Posterior cingulate gyrus (tissue), 11 donors: ENCODE measurements around the gene TCERG1L.

Experiments
- DNase-seq, 10 donors: peaks; one replicate each; pipeline versions ENCODE4 v3.0.0 to v3.0.0-alpha.2; 2020 to 2021; ENCODE audit warnings: mixed read lengths in 3 of 10
- intact Hi-C: fragments of 100-400 bp; cut with DNase I; formaldehyde crosslinking; loops from one replicate; pipeline ENCODE4 v1.15.1; 2023

TCERG1L gene

DNA sequence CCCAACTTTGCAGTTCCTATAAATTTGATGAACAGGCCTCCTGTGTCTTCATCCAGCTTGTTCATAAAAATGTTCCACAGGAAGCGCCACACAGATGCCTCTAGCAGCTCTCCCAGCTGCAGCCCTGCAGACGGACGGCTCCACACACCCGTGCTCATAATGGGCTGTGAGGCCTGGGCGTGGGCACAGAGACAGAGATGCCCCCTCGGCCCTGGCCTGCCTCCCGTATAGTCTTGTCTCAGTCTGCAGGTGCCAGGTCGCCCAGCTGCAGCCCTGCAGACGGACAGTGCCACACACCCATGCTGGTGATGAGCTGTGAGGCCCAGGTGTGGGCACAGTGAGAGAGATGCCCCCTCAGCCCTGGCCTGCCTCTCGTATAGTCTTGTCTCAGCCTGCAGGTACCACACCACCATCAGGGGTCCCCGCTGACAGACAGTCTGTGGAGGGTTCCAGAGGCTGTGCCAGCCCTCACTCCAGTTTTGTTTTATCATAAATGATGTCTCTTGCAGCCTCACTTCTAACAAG lies 189.9 kb downstream of the TCERG1L start:
- intact Hi-C loops, result no loop called here
- DNase-seq, result peak in 3 of 10 donors; percentile 27 to 67 (median 64)

DNA sequence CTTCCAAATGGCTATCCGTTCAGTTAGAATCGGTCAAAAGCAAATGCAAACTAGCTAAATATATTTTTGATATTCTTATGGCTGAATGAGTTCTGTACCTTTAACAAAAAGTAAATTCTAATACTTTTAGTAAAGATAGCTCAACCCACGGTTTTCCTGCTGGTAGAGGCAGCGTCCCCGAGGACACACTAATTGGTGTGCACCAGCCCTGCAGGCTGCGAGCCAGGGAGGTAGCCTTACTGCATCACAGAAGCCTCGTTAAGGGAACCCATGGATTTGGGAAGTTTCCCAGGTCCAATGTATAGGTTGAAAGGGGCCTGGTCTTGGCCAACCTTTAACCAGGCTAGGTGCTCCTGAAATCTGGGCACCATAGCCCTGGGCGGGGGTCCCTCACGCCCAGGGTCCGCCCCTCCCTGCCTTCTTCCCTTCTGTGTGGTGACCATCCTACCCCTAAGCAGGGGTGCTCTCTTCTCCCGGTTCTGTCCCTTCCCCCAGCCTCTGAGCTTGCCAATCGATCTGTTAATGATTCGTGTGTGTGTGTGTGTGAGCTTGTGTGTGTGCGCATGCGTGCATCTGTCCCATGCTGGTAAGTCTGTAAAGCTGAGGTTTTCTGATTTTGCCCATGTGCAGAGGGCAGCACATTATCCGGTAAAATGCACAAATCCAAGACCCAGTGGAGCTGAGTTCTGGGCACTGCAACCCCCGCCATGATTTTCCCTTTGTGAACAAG lies 191.7 kb downstream of the TCERG1L start:
- intact Hi-C loops, result no loop called here
- peak in 3 of 10 donors; percentile 40 to 69 (median 52) for DNase-seq

DNA sequence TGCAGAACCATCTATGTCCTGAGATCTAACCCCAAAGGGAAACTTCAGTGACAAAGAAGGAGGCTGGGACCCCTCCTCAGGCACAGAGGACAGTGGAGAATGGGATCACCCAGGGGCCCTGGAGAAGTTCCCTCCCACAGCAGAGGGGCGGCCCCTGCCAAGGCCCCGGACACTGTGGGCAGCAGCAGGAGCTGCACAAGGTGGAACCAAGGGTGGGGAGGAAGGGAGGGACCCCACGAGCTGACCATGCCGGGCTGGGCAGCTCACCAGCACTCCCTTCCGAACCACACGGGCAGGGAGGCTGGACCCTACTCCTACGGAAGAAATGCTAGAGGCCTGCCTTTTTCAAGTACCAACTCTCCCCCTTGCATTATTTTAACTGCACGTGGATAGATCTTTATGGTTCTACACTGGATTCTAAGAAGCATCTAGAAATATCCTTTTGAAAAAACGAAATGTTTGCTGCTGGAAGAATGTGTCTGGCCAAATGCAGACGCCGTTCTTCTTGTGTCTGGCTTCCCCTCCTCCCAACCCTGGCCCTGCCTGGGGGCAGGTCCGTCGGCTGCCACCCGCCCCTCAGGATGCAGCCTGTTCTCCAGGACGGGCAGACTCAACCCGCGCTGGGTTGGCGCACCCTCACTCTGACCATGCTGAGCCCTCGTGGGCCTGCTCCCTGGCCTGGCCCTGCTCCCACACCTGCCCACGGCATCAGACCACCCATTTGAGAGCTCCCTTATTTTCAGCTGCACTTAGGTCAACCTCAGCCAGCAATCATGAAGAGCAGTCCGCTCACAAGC lies 193.9 kb downstream of the TCERG1L start:
- intact Hi-C loops, result no loop called here
- DNase-seq, result peak in 3 of 10 donors; percentile 33 to 68 (median 64)

DNA sequence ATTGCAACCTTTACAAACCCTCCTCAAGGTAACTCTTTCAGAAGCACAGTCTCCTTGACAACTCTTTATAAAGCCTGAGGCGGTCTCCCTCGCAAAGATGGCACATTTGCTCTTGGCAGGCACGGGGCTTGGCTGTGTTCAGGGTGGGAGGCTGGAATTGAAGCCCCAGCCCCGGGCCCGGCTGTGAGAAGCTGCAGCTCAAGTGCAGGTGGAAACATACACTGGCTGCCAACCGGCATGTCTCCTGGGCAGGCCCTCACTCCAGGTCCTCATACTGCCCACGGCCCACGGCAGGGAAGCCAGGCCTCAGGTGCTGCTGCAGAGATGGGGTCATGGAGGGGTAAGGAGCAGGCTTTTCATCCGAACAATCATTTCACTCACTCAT lies 194.5 kb downstream of the TCERG1L start:
- DNase-seq, result peak in 3 of 10 donors; percentile 57 to 60 (median 59)
- intact Hi-C loops, result no loop called here

DNA sequence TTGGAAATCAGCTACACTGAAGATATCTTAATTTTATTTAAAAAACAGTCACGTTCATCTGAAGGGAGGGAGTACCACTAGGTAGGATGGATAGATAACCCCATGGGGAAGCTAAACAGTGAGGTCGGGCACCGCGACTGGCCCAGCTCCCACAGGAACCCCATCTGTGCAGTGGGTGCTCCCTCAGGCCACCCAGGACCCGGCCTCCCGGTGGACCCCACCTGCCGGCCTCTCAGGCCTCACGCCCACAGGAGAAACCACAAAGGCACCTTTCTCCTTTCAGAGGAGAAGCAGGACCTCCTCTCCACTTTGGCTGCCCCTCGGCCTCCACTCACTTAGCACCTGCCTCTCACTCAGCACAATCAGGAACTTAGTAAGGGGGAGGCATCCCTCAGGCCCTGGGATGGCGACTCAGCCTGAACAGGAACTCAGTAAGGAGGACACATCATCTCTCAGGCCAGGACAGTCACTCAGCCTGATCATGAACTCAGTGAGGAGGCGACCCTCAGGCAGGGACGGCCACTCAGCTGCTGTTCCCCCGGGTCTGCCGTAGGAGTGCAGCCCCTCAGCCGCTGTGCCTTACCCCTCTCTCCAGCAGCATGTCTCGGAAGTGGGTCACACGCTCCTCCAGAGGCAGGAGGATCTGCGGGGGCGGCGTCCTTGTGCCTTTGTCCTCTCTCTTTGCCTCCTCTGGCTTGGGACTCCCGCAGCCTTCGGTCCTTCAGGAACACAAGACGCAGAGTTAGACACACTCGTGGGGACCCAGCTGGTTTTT lies 195.1 kb downstream of the TCERG1L start:
- peak in 3 of 10 donors; percentile 55 to 80 (median 76) for DNase-seq
- intact Hi-C loops, result no loop called here

DNA sequence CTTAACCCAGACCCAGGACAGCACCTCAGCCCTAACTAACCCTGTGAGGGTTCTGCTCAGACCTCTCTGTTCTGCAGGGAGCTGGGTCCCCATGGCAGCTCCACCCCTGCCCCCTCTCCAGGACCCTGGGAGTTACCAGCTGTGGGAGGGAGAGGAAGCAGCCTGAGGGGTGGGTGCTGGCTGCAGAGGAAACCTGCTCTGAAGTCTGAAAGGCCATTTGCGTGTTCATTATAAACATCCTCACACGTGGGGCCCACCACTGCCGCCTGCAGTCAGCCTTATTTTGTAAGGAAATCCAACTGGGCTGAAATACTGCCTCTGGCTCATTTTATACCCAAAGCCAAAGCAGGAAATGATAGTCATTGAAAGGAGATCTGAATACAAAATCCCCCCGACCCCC lies 195.7 kb downstream of the TCERG1L start:
- intact Hi-C loops, result no loop called here
- DNase-seq, result peak in 3 of 10 donors; percentile 39 to 65 (median 46)

DNA sequence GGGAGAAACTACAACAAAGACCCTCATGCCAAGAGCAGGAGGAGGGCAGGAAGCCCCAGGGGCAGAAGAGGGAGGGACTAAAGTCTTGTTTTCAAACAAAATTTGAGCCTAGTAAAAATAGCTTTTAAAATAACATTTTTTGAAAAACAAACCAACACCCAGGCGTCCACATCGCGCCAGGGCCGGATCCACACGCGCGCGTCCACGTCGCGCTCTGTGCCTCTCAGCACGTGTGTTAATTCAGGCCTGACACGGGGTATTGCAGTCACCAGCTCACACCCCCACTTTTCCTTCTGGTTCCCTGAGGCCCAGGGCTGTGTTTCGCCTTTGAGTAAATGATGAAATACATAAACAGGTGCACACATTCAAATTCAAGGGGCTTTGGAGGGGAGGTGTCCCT lies 196.2 kb downstream of the TCERG1L start:
- intact Hi-C loops, result no loop called here
- DNase-seq, result peak in 3 of 10 donors; percentile 24 to 81 (median 27)

DNA sequence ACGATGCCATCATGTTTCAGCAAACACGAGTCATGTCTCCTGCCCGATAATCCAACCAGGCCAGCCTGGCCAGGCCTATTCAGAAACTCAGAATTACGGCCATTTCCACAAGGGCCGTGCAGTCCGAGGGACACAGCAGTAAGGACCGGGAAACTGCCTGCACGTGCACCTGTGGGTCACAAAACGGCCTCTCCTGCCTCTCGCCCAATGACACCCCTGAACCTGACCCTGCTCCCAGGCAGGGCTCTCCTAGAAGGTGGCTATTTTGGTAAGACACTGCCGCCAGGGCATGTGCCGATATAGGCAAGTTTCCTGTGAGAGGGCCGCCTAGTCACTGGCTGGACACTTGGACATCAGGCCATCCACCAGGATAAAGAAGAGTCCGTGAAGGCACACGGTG lies 196.7 kb downstream of the TCERG1L start:
- intact Hi-C loops, result no loop called here
- peak in 3 of 10 donors; percentile 43 to 79 (median 52) for DNase-seq

DNA sequence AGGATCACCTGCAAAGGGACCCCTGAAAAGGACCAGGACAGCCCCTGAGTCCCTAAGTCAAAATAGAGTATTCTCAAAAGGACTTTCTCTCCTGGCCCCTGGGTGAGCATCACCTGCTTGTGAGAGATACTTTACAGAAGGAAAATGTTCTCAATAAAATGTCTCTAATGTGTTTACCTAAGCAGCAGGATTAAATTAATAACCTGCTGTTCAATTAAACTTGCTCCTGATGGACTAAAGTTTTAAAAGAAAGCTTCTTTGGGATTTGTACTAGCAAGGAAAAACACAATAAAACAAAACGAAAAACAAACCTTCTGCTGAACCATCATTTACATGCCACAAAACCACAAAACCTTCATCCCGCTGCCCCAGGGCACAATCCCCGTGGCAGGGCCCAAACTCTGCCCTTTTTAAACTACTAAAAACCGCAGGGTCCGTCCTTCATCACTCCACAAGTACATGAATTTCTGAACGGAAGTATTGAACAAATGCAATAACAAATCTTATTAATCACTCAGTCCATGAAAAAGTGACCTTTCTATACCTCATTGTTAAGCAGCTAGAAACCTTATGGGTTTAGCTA lies 197.7 kb downstream of the TCERG1L start:
- DNase-seq, result peak in 2 of 10 donors; percentile 3 to 53
- intact Hi-C loops, result no loop called here

DNA sequence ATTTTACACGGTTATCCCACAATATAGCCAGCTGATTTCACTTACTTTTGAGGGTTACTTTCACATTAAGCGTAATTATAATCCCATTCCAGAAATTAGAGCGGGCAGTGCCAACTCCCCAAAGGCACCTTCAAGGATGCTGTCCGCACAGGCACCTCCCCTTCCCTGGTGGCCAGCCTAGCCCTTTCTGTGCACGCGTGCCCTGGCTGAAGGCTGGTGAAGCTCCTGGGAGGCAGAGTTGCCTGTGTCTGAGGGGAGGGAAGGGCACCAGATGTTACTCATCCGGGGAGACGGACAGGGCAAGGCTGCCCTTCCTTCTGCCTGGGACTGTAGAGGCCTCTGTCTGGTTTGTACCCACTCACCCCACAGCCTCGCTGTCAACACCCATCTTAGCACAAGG lies 198.4 kb downstream of the TCERG1L start:
- peak in 3 of 10 donors; percentile 7 to 74 (median 49) for DNase-seq
- intact Hi-C loops, result no loop called here

DNA sequence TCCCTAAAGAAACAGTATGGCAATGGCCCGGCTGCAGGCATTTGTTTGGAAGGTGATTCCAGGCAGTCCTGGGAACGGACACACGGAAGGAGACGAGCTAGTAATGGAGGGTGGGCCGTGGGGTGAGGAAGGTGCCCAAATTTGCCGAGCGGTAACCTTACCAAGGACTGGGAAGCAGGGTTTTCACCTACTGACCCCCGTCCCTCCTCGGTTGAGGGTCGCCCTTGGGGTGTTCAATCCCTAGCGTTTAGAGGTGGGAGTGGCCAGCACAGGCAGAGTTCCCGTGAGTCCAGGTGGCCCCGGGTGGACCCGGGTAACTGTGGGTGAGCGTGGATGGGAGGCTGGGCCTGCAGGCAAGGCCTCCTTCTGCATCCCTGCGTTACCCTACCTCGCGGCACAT lies 198.8 kb downstream of the TCERG1L start:
- intact Hi-C loops, result no loop called here
- peak in 4 of 10 donors; percentile 13 to 62 (median 38) for DNase-seq

DNA sequence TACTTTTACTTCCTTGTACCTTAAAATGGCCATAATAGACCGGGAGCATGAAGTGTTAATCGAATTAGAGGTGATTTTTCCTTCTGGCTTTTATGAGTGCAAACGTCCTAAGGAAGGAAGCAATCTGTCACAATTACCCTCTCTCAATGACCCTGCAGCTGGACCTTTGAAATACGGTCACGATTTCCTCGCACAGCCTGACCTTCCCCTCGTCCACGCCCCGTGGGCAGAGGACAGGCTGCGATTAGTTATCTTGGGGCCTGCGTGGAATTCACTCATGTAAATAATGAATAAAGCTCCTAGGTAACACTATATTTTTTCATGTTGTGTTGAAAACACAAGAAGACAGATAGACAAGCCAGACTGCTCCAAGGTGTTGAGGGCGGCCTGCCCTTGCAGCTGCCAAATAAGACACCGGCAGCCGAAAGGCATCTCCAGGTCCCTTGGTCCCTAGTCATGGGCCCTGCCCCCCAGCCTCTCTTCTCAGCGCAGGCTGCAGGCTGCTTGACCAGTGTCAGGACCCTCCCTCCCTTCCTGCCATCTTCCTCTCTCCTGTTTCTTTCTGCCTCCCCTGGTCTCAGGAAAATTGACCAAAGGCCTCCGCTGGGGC lies 199.9 kb downstream of the TCERG1L start:
- intact Hi-C loops, result no loop called here
- peak in 3 of 10 donors; percentile 16 to 70 (median 65) for DNase-seq

DNA sequence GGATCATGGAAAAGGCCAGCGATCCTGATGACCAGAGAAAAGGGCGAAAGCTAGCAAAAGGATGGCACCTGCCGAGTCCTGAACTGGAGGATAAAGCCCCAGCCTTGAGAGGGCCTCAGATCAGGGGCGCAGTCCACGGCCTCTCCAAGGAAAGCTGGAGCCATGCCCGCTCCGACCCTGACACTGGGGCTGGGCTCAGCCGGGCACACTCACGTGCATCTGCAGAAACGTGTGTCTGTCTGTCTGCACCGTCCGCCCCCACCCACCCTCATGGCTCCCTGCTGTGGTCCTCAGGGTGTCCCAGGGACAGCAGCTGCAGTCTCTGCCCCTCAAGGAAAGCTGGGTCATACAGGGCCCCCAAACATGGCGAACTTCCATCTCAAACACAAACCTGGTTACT lies 200.5 kb downstream of the TCERG1L start:
- peak in 3 of 10 donors; percentile 47 to 72 (median 52) for DNase-seq
- intact Hi-C loops, result no loop called here

DNA sequence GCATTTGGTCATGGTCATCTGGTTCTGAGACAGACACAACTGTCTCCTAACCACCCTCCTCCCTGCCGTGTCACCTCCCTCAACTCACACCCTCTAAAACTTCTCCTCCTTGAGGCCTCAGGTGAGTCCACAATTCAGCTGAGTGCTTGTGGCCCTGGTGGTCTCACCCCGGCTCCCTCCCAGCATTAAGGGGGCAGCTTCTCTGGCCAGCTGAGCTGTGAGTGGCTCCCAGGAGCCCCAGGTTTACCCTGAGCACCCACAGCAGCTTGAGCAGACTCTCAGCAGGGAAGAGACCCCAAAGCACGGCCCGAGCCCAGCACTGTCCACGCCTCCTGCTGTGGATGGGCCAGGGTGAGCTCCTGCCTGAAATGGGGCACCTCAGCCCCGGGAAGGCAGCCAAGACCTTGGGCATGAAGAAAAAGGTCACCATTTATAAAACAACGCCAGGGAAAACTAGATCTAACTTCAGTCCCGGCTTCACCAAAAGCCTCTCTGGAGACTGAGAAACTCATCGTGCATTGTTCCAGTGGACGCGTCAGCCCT lies 201.2 kb downstream of the TCERG1L start:
- peak in 3 of 10 donors; percentile 1 to 70 (median 66) for DNase-seq
- intact Hi-C loops, result no loop called here

DNA sequence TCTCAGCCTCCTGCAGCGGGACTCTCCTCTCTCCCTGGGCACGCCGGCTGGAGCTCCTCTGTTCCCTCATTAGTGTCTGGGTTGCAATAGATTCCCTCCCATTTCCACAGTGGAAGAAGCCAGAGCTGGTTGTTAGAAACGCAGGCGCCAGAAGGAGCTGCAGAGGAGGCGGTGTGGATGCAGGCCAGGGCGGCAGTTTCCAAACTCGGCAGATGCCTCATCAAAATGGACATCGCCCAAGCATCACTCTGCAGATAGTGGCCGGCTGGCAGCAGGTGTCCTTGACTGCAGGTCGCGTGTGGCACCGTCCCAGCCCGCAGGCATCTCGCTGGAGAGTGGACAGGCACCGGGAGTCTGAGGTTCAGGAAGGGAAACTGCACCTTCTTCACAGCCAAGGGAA lies 201.8 kb downstream of the TCERG1L start:
- intact Hi-C loops, result no loop called here
- DNase-seq, result peak in 8 of 10 donors; percentile 61 to 95 (median 76)

DNA sequence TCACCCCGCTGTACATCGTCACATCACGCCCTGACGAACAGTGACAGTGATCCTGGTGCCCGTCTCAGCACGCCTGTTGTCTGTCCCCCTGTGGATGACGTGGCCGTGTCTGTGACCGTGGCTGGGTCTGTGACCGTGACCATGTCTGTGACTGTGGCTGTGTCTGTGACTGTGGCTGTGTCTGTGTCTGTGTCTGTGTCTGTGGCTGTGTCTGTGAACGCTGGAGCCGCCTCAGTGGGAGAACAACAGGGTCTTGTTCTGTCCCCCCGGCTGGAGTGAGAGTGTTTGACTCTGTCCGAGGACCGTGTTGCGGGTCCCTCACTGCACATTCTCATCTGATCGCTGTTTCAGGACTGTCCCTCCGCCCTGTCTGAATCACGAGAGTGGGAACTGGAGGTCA lies 202.2 kb downstream of the TCERG1L start:
- intact Hi-C loops, result no loop called here
- peak in 3 of 10 donors; percentile 25 to 64 (median 63) for DNase-seq

DNA sequence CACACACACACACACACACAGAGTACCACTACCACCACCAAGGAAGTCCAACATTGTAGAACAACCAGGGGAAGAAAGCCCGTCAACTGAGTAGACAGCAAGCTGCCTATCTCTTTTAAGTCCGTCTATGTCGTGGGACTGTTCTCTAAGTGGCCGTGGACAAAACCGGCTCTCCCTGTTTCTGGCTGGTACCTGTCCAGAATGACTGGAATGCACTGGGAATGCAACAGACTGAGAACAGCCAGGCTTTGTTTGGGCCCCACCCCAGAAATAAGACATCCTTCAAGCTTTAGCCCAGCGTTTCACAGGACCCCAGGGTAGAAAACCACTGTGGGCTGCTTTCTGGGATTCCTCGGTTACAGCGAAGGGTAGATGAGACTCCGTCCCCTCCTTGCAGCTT lies 203.6 kb downstream of the TCERG1L start:
- peak in 3 of 10 donors; percentile 14 to 25 (median 17) for DNase-seq
- intact Hi-C loops, result no loop called here

DNA sequence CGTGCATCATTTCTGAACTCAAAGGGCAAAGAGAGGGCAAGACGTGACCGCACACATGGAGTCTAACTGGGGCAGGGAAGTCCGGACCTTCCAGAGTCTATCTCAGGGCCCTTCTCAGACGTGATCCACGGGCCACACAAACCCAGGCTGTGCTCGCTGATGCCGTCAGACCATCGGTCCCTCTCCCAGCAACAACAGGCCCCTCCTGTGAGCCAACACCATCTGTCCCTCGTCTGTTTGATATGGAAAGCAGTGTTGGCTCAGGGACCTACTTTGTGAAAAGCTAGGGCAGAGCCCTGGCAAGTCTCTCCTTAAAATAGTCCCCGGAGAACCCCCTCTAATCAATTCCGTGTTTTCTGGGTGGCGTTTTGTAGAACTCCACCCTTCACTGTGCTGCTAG lies 208.8 kb downstream of the TCERG1L start:
- intact Hi-C loops, result no loop called here
- peak in 4 of 10 donors; percentile 14 to 83 (median 74) for DNase-seq

DNA sequence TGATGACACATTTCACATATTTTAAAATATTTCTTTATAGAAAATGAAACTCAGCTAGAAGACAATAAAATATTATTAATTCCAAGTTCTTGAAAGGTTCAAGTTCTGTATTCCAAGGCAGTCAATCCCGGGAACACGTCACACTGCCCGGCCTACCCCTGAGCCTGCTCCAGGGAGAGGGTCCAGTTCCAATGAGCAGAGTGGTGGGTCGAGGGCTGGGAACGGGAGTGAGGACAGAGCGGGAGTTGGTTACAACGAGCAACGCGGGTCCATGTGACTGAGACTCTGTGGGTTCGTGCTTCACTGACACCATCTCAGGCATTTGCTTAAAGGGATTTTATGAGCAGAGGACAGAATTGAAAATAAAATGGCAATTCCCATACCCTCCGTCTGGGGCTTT lies 209.4 kb downstream of the TCERG1L start:
- intact Hi-C loops, result no loop called here
- DNase-seq, result peak in 3 of 10 donors; percentile 57 to 81 (median 64)
